Stimulated activated CD4-positive, alpha-beta T cell treated with anti-CD3 and anti-CD28 coated beads, Interleukin-1b, Interleukin-23, amount 100 ng/mL, for 1 hour (primary cell): ENCODE measurements around the gene PPP2CA.

Source experiments
- DNase-seq, 2 donors: peaks; one replicate each; pipeline ENCODE4 v3.0.0-alpha.2; 2020; ENCODE audit warnings: low read depth in 2 of 2

PPP2CA gene

DNA sequence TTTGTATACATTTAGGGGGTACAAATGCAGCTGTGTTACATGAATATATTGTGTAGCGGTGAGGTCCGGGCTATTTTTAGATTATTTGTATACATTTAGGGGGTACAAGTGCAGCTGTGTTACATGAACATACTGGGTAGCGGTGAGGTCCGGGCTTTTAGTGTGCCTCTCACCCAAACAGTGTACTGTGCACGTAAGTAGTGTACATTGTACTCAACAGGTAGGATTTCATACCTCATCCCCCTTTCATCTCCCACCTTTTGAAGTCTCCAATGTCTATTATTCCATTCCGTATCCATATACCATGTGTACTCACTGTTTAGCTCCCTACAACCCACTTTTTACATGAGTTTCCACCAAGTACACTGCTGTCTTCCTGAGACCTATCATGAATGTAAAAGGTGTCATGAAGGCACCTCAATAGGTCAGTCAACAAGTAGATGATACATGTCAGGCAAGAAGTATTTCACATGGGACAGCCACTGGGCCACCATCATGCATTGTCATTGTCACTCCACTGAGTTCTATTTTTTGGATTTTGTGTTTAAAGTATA lies 76.8 kb downstream of the PPP2CA start:
- no peak for DNase-seq

DNA sequence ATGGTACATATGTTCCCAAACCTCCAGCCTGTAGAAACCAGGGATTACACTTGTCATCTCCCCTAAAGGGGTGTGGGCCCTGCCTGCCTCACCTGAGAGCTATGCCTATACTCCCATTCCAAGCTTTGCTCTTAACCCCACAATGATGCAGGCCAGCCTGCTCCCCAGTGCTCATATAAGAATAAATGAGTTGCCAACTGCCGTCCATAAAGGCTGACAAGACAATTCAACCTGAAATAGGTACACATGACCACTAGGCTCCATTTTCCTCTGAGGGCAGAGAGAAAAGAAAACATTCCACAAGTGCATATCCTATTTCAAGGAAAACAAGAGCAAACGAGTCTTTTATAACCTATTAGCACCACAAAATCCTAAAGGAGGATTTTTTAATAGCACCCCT lies 77.6 kb downstream of the PPP2CA start:
- DNase-seq = no peak

DNA sequence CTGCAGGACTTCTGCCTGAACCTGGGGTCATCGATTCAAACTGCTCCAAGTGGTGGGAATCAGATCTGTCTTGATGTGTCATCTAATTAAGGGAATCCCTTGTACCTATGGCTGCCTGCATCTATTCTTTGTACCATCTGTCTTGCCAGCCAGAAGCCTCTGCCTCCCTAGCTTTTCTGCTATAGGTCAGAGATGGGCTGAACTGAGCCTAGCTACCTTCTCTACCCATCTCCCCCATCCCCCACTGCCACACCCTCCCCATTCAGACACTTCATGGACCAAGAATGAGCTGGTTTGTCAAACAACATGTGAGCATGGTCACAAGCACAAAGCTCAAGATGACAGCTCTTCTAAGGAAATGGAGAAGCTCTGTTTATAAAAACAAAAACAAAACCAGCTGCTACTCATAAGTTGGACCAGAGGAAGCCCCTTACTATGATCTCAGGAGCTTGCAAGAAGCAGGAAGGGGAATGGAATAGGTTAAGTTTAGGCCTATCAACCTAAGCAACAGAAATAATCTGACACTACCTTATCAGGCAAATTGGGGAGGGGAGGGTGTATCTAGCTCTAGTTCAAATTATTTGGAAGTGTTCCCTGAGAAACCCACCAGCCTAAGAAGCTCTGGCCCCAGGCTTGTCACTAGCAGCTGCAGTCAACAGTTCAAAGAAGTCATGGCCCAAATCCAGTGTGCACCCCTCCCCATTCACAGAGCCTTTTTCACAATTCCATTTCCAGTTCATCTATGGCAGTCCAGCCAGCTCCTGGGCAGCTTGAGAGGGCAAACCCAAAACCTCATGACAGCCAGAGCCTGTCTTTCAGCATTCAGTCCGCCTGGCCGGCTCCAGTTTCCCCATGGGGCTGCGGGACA lies 79.0 kb downstream of the PPP2CA start:
- DNase-seq = no peak

DNA sequence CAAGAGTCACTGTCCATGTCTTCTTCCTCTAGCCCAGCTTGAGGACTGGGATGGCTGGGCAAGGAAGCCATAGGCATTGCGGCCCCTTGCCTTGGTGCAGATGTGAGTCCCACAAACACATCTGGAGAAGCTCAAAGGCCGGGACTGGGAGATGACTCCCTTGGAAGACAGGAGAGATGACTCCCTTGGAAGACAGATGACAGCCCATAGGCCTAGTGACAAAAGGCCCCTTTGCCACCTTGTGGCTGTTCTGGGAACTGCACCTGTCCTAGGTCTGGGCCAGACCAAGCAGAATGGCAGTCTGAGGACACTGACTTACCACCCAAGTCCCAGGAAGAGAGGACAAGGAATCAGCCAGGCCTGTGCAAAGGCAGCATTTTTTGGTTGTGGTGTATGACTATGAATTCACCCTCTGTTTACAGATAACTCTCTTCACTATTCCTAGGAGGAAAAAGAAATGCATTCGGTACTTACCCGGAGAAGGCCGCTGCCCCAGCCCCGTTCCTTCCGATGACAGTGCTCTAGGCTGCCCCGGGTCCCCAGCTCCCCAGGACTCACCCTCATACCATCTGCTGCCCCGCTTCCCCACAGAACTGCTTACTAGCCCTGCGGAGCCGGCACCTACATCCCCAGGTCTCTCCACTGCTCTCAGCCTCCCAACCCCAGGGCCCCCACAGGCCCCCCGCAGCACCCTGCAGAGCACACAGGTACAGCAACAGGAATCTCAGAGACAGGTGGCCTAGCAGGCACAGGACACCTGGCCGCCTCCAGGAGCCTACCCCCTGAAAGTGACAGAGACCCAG lies 79.9 kb downstream of the PPP2CA start:
- DNase-seq = peak; percentile 60 to 81

DNA sequence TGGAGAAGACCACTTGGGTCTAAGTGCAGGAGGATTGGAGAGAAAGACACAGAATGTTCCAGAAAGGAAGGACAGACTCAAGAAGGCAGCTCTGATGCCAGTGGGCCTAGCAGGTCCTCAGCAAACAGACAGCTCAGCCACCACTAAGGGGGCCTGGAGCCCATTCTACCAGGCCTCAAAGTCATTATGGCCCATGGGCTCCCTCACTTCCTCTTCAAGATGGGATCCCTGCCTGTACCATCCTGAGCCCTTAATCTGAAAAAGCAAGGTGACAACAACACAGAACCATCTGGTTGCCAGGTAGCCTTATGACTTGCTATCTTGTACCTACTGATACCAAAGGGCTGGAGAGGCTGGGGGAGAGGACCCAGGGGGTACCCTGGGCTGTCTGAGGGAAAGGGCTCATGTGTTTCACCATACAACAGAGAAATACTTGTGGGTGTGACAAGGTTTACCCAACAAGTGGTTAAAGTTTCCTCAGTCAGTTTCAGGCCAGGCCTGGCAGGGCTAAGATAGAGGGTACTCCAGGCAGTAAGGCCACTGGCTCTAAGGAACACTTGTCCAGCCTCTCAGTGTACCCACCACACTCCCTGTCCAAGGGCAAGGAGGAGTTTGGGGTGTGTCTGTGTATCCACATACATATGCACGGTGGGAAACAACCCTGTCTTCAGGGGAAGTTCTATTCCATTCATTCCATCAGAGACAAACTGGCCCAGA lies 80.7 kb downstream of the PPP2CA start:
- DNase-seq = no peak
